Colon (tissue), 2 donors: Measurements from ENCODE around the gene AP4B1.
"Not testable (repeated sequence)": the region's sequence is repeated elsewhere in the genome, so short reads cannot be mapped to it uniquely, and the experiment has no call there.

Source experiments
- FAIRE-seq: peaks from 2 replicates; lab custom pipeline; 2012; peaks lifted over from hg19 to GRCh38; lab: Jason Lieb, UNC
- donor health status: control.
- donor health status: control.

AP4B1 gene

DNA sequence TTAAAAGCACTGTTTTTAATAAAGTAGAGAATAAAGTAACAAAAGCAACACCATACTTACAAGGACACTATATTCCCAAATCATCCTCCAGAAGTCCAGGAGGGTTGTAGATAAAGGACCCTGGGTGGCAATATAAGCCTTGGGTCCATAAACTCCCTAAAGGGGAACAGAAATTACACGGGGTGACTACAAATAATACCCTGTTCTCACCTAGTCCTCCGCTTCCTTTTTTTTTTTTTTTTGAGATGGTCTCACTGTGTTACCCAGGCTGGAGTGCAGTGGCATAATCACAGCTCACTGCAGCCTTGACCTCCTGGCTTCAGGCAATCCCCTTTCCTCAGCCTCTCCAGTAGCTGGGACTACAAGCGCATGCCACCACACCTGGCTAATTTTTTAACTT is 46.2 kb downstream of the AP4B1 start:
- FAIRE-seq: no peak

DNA sequence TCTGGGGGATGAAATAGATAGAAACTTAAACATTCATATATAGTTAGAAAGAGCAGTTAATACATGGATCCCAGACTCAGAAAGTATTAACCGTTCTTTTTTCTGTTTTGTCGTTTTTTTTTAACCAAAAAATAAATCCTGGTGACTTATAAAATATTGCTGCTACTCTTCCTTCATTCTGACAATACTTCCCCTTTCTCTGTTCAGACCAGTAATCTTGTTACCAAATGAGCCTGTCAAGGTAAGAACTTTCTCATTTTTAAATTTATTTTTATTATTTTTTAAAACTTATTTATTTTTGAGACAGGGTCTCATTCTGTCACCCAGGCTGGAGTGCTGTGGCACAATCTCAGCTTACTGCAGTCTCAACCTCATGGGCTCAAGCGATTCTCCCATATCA is 46.8 kb downstream of the AP4B1 start:
- no peak for FAIRE-seq

DNA sequence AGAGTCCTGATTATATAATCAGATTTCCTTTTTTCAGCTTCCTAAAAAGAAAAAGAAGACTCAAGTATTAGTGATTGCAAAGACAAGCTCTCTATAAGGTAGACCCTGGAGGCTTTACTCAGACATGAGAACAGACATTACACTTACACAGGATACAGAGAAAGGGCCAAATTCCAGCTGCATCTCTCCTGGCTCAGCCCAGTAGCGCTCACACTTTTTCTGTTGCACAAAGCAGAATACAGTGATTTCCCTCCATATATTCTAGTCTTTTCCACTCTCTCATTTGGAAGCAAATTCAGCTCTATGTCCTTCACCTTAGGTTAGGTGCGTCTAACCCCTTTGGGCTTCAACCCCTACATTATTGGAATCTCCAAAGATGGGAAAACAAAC is 48.2 kb downstream of the AP4B1 start:
- FAIRE-seq: no peak

DNA sequence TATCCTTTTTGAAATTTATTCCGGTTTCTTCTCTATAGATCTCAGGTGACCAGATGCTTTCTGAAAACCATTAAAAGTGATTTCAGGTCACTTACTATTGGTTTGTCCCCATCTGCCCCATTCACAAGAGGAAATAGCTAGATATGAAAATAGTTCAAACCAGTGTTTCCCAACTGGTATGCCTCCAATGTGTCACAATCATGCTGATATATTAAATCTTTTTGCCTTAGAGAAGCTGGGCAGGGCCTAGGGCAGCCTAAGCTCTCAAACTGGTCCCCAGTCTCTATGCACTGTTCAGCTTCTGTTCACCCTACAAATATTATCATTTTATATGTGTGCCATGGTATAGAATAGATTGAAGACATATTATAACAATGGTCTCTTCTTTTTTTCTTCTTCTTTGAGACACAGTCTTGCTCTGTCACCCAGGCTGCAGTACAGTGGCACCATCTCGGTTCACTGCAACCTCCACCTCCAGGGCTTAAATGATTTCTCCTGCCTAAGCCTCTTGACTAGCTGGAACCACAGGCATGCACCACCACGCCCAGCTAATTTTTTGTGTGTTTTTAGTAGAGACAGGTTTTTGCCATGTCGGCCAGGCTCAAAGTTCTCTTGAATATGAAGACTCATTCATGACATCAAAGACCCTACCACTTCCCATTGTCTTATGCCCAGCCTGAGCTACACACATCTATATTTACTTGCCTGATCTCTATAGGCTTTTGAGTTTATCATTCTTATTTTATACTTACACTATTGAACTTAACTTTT is 48.8 kb downstream of the AP4B1 start:
- no peak for FAIRE-seq

DNA sequence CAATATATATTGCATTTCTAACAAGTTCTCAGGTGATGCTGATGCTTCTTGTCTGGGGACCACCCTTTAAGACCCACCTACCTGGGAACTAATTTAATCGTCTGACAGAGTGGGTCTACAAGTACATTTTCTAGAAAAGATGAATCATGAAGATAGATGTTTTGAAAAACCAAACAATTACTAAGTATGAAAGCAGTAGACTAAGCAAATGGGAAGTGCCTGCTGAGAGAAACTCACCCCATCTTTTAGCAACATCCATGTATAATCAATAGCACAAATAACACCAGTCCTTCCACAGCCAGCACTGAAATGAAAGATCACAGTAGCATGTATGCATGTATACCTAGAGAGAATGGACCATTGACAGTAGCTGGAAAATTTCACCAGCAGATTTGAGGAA is 50.4 kb downstream of the AP4B1 start:
- no peak for FAIRE-seq

DNA sequence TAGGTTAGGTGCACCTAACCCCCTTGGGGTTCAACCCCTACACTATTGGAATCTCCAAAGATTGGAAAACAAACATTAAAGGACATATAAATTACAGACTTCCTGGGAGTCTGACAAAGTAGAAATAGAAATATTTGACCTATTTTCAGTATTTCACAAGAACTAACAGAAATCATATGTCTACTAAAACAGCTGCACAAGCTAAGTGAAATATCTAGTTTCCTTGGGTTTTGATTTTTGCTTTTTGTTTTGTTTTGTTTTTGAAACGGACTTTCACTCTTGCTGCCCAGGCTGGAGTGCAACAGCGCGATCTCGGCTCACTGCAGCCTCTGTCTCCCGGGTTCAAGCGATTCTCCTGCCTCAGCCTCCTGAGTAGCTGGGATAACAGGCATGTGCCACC is 51.9 kb downstream of the AP4B1 start:
- FAIRE-seq: not testable (repeated sequence)

DNA sequence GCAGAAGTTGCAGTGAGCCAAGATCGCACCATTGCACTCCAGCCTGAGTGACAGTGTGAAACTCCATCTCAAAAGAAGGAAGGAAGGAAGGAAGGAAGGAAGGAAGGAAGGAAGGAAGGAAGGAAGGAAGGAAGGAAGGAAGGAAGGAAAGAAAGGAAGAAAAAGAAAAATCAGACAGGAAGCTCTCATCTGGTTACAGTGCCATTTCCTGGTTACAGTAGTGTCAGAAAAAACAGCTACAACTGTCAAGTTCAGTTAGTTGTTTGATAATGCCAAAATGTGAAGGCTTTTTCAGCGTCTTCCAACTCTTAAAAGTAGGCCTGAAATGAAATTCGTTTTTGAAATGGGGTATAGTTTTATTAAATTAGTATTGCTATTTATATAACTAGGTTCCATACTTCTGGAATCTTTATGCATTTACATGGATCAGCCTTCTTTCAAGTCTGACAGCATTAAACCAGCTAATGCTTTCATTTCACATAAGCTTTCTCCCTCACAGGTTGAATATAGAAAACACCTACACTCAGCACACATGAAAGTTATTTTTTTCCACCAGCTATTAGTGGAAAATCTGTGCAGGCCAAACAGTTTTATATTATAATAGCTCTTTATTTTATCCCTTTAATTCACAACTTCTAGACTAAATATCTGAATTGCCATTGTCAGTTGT is 54.3 kb downstream of the AP4B1 start:
- no peak for FAIRE-seq

DNA sequence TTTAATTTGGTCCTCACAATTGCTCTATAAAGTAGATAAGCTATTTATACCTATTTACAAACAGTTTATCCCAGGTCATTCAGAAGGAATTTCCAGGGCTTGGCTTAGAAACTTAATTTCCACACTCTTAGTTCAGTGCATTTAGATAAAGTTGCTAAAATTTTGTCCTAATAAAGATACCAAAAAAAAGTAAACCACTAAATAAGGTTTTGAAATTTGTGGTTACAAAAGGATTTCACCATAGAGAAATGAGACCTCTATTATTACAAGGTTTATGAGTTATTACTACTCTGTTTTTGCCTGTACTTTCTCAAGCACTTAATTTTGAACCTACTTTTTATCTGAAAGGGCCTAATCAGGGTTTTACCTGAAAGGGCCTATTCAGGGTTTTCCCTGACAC is 55.5 kb downstream of the AP4B1 start:
- no peak for FAIRE-seq

DNA sequence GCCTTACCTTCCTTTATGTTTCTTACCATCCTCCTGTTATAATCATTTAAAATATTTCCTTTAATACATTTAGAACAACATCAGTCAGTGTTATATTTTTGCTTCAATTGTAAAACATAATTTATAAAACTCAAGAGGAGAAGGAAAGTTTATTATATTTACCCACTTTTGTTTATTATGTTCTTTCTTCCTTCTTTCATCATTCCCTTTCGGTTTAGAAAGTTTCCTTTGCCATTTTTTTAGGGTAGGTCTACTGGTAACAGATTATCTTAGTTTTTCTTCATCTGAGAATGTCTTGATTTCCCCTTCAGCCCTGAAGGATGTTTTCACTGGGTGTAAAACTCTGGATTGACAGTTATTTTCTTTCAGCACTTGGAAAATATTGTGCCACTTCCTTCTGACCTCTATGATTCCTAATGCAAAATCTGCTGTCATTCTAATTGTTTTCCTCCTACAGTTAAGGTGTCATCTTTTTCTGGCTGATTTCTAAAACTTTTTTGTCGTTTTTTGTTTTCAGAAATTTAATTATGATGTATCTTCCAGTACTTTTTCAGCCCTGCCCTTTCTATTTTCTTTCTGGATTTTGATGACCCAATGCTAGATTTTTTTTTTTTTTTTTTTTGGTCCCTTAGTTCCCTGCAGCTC is 58.1 kb downstream of the AP4B1 start:
- FAIRE-seq: no peak
